Hindlimb muscle (tissue), 1 donor: ENCODE data around the gene KCNIP1. TPM values are rescaled to one million over a fixed set of nuclear protein-coding genes. Genes with fewer than 3 reads are reported as not detected.

Source experiments
- polyA plus RNA-seq: library from polyadenylated mRNA; unstranded; fragments of 120-200 nt; gene quantifications from one replicate; pipeline ENCODE4 v1.2.1, GENCODE V29; 2013; ENCODE audit not compliant: insufficient read length

KCNIP1 gene
- polyA plus RNA-seq, 1 donor = 1.3 TPM

Other genes starting within 250 kb of the KCNIP1 start
- 7.4 TPM for gene LCP2, start 206.2 kb upstream of the KCNIP1 start, polyA plus RNA-seq
- gene KCNMB1, start 114.7 kb upstream of the KCNIP1 start, polyA plus RNA-seq = 0.65 TPM